Thyroid gland (tissue), 4 donors: Measurements from ENCODE around the gene FOXL3. TPM values are rescaled to one million over a fixed set of nuclear protein-coding genes. Genes with fewer than 3 reads are reported as not detected.
"Not testable (repeated sequence)": the region's sequence is repeated elsewhere in the genome, so short reads cannot be mapped to it uniquely, and the experiment has no call there.

ENCODE experiments used
- DNase-seq, 2 donors: peaks; one replicate each; pipeline ENCODE4 v3.0.0-alpha.2; 2019
- H3K27ac ChIP-seq, 3 donors: fragments of 200-600 bp; sonication (generic); 1 replicate in 2 of 3; 2 replicates in 1 of 3; pipeline ENCODE4 v1.5.1; 2016 to 2019; ENCODE audit warnings: mild to moderate bottlenecking in 1 of 3, moderate library complexity in 1 of 3
- H3K27me3 ChIP-seq: fragments of 200-600 bp; sonication (generic); one replicate; pipeline ENCODE4 v1.5.1; 2019
- H3K36me3 ChIP-seq, 2 donors: fragments of 200-600 bp; sonication (generic); one replicate each; pipeline ENCODE4 v1.5.1; 2016 to 2019
- H3K4me1 ChIP-seq, 2 donors: fragments of 200-600 bp; sonication (generic); one replicate each; pipeline ENCODE4 v1.5.1; 2017 to 2019
- H3K4me3 ChIP-seq, 3 donors: fragments of 200-600 bp; sonication (generic); replicated peaks in 1 of 3; 1 replicate in 2 of 3; 2 replicates in 1 of 3; pipeline ENCODE4 v1.5.1; 2016; ENCODE audit warnings: mild to moderate bottlenecking in 1 of 3
- H3K9me3 ChIP-seq: fragments of 200-600 bp; sonication (generic); one replicate; pipeline ENCODE4 v1.5.1; 2017
- POLR2A ChIP-seq, 2 donors: fragments of 450-650 bp; IDR thresholded peaks; one replicate each; pipeline ENCODE4 v1.6.1; 2017; ENCODE audit warnings: antibody characterized with exemption in 2 of 2, mild to moderate bottlenecking in 2 of 2, moderate library complexity in 1 of 2
- WGBS, 2 donors: methylation state at CpG; one replicate each; pipeline ENCODE4 v1.1.5; 2017; 5-methylcytosine and 5-hydroxymethylcytosine counted together
- intact Hi-C: fragments of 100-400 bp; cut with DNase I; formaldehyde crosslinking; loops from one replicate; pipeline ENCODE4 v1.15.1; 2023
- total RNA-seq, 4 donors: library from RNA; depleted of rRNA; stranded (reverse); fragments of >200 nt; gene quantifications; one replicate each; pipeline ENCODE4 v1.2.3, GENCODE V29; 2016
- TF ChIP-seq, protein P1 (sequence below), 6 experiments: fragments of 200-600 bp in 3 of 6; fragments of 450-650 bp in 3 of 6; sonication (generic) in 3 of 6; IDR thresholded peaks; one replicate each; pipeline ENCODE4 v1.5.1; 2016 to 2019; ENCODE audit warnings: antibody characterized with exemption in 6 of 6, mild to moderate bottlenecking in 2 of 6, inconsistent platforms in 1 of 6, moderate library complexity in 1 of 6

FOXL3 gene
- total RNA-seq, 4 donors from 2014 or later: not detected

DNA sequence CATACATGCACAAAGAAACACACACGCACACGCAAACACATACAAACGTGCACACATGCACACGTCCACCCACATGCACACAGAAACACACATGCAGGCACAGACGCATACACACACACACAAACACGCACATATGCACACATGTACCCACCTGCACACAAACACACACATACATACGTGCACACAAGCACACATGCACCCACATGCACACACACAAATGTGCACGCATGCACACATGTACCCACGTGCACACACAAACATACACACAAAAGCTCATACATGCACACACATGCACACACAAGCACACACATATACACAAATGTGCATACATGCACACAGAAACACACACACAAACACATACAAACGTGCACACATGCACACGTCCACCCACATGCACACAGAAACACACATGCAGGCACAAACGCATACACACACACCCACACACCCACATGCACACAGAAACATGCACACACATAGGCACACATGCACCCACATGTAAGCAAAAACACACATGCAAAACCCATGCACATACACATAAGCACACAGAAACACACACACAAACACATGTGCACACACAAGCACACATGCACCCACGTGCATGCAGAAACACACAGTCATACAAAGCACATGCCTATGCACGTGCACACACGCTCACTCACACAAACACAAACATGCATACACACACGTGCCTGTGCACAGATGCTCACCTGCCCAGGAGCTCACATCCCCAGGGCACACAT is 44.8 kb downstream of the FOXL3 start:
- no peaks in the 10 kb centered on the region for H3K9me3 ChIP-seq
- intact Hi-C loops: no loop called here
- H3K36me3 ChIP-seq: no peaks in the 10 kb centered on the region
- peaks cover 12 to 18% of the 10 kb centered on the region in 2 donors for H3K4me1 ChIP-seq
- DNase-seq: no peak
- WGBS, 2 donors: 91 to 98% methylated on average over 16 of the region's 16 CpGs
- no peak overlapping the region for H3K27ac ChIP-seq
- no peaks in the 10 kb centered on the region for H3K27me3 ChIP-seq
- no peak overlapping the region for H3K4me3 ChIP-seq
- TF ChIP-seq, protein P1, sequence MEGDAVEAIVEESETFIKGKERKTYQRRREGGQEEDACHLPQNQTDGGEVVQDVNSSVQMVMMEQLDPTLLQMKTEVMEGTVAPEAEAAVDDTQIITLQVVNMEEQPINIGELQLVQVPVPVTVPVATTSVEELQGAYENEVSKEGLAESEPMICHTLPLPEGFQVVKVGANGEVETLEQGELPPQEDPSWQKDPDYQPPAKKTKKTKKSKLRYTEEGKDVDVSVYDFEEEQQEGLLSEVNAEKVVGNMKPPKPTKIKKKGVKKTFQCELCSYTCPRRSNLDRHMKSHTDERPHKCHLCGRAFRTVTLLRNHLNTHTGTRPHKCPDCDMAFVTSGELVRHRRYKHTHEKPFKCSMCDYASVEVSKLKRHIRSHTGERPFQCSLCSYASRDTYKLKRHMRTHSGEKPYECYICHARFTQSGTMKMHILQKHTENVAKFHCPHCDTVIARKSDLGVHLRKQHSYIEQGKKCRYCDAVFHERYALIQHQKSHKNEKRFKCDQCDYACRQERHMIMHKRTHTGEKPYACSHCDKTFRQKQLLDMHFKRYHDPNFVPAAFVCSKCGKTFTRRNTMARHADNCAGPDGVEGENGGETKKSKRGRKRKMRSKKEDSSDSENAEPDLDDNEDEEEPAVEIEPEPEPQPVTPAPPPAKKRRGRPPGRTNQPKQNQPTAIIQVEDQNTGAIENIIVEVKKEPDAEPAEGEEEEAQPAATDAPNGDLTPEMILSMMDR (IDR thresholded peaks at IDR 0.05): no peak
- TF ChIP-seq POLR2A (IDR thresholded peaks at IDR 0.05): no peak

- Histone ChIP-seq H3K9me3 (no peaks in the 10 kb centered on the region), H3K4me3 (no peak overlapping the region), H3K27ac (no peak overlapping the region), H3K36me3 (no peaks in the 10 kb centered on the region), H3K27me3 (no peaks in the 10 kb centered on the region), H3K4me1 (peaks cover 12 to 18% of the 10 kb centered on the region in 2 donors)
- TF ChIP-seq, protein P1 (IDR thresholded peaks at IDR 0.05): no peak
- no peak for TF ChIP-seq POLR2A (IDR thresholded peaks at IDR 0.05)
- intact Hi-C loops: no loop called here
- no peak for DNase-seq
- WGBS, 2 donors: 94 to 100% methylated on average over 3 to 9 of the region's 11 CpGs
Measured at GRCh38 chr7:335358-336148, 45.6 kb downstream of the FOXL3 start.

DNA sequence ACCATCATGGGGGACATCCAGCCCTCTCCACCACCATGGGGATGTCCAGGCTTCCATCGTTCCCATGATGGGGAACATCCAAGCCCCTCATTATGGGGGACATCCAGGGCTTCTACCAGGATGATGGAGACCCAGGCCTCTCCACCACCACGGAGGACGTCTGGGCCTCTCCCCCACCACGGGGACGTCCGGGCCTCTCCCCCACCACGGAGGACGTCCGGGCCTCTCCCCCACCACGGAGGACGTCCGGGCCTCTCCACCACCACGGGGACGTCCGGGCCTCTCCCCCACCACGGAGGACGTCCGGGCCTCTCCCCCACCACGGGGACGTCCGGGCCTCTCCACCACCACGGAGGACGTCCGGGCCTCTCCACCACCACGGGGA is 46.2 kb downstream of the FOXL3 start:
- H3K9me3 ChIP-seq, H3K4me3 ChIP-seq, H3K27ac ChIP-seq, H3K27me3 ChIP-seq, intact Hi-C loops, H3K36me3 ChIP-seq, DNase-seq: not testable (repeated sequence)
- peaks cover 12 to 18% of the 10 kb centered on the region in 2 donors for H3K4me1 ChIP-seq
- WGBS, 2 donors: 90 to 98% methylated on average over 2 to 13 of the region's 25 CpGs

DNA sequence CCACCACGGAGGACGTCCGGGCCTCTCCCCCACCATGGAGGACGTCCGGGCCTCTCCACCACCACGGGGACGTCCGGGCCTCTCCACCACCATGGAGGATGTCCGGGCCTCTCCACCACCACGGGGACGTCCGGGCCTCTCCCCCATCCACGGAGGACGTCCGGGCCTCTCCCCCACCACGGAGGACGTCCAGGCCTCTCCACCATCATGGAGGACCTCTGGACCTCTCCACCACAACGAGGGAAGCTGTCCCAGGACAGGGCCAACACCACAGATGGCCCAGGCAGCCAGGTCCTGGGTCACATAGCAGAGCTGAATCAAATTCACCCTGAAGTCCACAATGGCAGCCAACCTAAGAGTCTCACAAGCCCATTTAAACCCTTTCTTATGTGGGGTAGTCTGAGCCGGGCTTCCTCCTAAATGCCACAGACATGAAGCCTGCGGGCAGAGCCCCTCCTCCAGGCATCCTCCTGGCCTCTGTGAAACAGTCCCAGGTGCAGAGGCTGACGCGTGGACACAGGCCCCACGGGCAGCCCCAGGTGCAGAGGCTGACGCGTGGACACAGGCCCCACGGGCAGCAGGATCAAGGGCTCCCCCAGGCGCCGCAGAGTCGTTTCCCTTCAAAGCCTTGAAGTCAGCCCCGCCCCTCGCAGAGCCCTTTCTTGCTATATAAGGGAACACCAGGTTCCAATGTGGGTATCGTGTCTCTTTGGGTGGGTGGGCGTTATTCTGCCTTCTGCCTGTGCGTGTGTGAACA is 47.0 kb downstream of the FOXL3 start:
- no peak overlapping the region for H3K4me3 ChIP-seq
- H3K36me3 ChIP-seq: no peaks in the 10 kb centered on the region
- intact Hi-C loops: no loop called here
- DNase-seq: no peak
- WGBS, 2 donors: 89 to 96% methylated on average over 11 to 14 of the region's 34 CpGs
- H3K4me1 ChIP-seq: peaks cover 10 to 16% of the 10 kb centered on the region in 2 donors
- H3K27ac ChIP-seq: no peak overlapping the region
- TF ChIP-seq, protein P1 (IDR thresholded peaks at IDR 0.05): no peak
- H3K27me3 ChIP-seq: no peaks in the 10 kb centered on the region
- no peaks in the 10 kb centered on the region for H3K9me3 ChIP-seq

DNA sequence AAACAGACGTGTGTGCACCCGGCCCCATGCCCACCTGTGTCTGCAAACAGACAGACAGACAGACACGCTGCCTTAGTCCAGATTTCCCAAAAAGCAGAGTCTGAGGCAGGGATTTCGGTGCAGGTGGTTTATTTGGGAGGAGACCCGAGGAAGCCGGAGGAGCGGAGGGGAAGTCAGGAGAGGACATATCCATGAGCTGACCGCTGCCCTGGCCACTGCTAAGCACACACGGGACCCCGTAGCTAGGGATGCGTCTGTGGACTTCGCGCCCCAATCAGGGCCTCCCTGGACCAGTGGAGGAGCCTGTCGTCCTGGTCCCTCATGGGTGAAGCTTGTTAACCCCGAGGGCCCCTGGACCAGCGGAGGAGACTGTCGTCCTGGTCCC is 47.6 kb downstream of the FOXL3 start:
- DNase-seq: no peak
- TF ChIP-seq, protein P1 (IDR thresholded peaks at IDR 0.05): no peak
- no peak for TF ChIP-seq POLR2A (IDR thresholded peaks at IDR 0.05)
- H3K27me3 ChIP-seq: no peaks in the 10 kb centered on the region
- H3K9me3 ChIP-seq: no peaks in the 10 kb centered on the region
- intact Hi-C loops: no loop called here
- peaks cover 5 to 11% of the 10 kb centered on the region in 2 donors for H3K4me1 ChIP-seq
- no peak overlapping the region for H3K27ac ChIP-seq
- H3K4me3 ChIP-seq: no peak overlapping the region
- no peaks in the 10 kb centered on the region for H3K36me3 ChIP-seq
- WGBS, 2 donors: 86 to 91% methylated on average over 17 of the region's 17 CpGs
